Lower leg skin (tissue), 4 donors: Measurements from ENCODE around the gene CLEC17A. TPM values are rescaled to one million over a fixed set of nuclear protein-coding genes. Genes with fewer than 3 reads are reported as not detected.
"Not testable (repeated sequence)": the region's sequence is repeated elsewhere in the genome, so short reads cannot be mapped to it uniquely, and the experiment has no call there.

ENCODE experiments used
- DNase-seq, 2 donors: peaks; one replicate each; pipeline ENCODE4 v3.0.0-alpha.2; 2019; ENCODE audit warnings: low spot score in 2 of 2
- H3K4me3 ChIP-seq: fragments of 200-600 bp; sonication (generic); 2 replicates; pipeline ENCODE4 v1.5.1; 2017; ENCODE audit warnings: mild to moderate bottlenecking, low read depth; ENCODE audit not compliant: poor library complexity, severe bottlenecking
- CTCF ChIP-seq, 3 donors: fragments of 450-650 bp; IDR thresholded peaks; one replicate each; pipeline ENCODE4 v1.5.1; 2016; ENCODE audit warnings: antibody characterized with exemption in 3 of 3, mild to moderate bottlenecking in 3 of 3, moderate library complexity in 2 of 3
- POLR2A ChIP-seq, 2 donors: fragments of 450-650 bp; IDR thresholded peaks; one replicate each; pipeline ENCODE4 v1.6.1; 2016 to 2017; ENCODE audit warnings: antibody characterized with exemption in 2 of 2, mild to moderate bottlenecking in 1 of 2, moderate library complexity in 1 of 2
- WGBS, 2 donors: methylation state at CpG; one replicate each; pipeline ENCODE4 v1.1.5; 2018; 5-methylcytosine and 5-hydroxymethylcytosine counted together
- intact Hi-C: fragments of 100-400 bp; cut with DNase I; formaldehyde crosslinking; loops from one replicate; pipeline ENCODE4 v1.15.0; 2023; ENCODE audit warnings: low total_unique reads
- total RNA-seq, 4 donors: library from RNA; depleted of rRNA; stranded (reverse); fragments of >200 nt; gene quantifications; one replicate each; pipeline ENCODE4 v1.1.0, GENCODE V29; 2016

Gene CLEC17A
- total RNA-seq, 4 donors from 2014 or later, result 0.84 TPM; not detected in 3

GRCh38 chr19:14595558-14595957, 12.7 kb downstream of the CLEC17A start:
- H3K4me3 ChIP-seq, result no peak overlapping the region
- WGBS, 2 donors, result 84 to 87% methylated on average over 3 of the region's 3 CpGs
- no peak for DNase-seq
- TF ChIP-seq CTCF (IDR thresholded peaks at IDR 0.05), result no peak
- no peak for TF ChIP-seq POLR2A (IDR thresholded peaks at IDR 0.05)
- intact Hi-C loops, result loop anchor here (10.0 kb wide), 1 partner anchor 299 kb away; no protein-coding TSS in a partner anchor

DNA sequence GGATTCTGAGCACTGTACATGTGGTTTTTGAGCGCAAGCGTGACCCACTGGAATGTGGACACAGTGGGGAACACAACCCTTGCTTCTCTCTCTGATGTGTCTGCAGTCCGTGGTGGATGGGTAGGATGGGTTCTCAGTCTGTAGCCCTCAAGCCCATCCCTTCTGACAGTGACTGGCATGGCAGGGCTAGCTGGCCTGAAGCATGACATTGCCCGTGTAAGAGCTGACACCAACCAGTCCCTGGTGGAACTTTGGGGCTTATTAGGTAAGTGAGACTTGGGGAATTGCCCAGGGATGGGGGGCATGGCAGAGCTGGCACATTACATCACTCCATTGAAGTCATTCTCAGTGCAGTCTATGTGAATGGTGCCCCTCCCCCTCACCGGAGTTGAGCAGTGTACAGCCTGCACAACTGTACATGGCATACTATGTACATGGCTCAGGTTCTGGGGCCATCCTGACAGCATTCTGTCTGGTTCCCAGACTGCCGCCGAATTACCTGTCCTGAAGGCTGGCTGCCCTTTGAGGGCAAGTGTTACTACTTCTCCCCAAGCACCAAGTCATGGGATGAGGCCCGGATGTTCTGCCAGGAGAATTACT, 16.8 kb downstream of the CLEC17A start:
- H3K4me3 ChIP-seq, result no peak overlapping the region
- whole genome bisulfite sequencing, 2 donors, result 79 to 83% methylated on average over 8 of the region's 8 CpGs
- TF ChIP-seq POLR2A (IDR thresholded peaks at IDR 0.05) (no peak), CTCF (IDR thresholded peaks at IDR 0.05) (no peak)
- no peak for DNase-seq
- intact Hi-C loops, result loop anchor here (10.0 kb wide), 1 partner anchor 295 kb away; no protein-coding TSS in a partner anchor

DNA sequence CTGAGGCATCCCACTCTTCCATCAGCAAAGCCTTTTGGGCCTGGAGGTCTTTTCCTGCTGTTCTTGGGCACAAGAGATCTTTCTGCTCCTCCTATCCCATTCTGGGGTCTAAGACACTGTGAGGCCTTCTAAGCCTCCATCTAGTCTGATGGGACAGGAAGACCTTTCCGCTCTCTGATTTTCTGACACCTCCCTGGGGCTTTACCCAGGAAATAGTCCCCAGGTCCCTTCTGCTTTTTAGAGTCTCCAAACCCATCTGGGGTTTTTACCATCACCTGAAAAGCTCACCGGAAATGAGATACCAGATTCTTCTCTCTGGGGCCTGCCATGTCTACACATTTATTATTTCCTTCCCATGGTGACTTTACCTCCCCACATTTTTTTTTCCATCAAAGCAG, 21.1 kb downstream of the CLEC17A start:
- 86 to 87% methylated on average over 2 of the region's 2 CpGs for WGBS, 2 donors
- intact Hi-C loops, result no loop called here
- no peak for TF ChIP-seq CTCF (IDR thresholded peaks at IDR 0.05)
- TF ChIP-seq POLR2A (IDR thresholded peaks at IDR 0.05), result no peak
- DNase-seq, result no peak
- no peak overlapping the region for H3K4me3 ChIP-seq

- WGBS, 2 donors, result 69 to 77% methylated on average over 9 of the region's 9 CpGs
- TF ChIP-seq POLR2A (IDR thresholded peaks at IDR 0.05) (no peak), CTCF (IDR thresholded peaks at IDR 0.05) (no peak)
- H3K4me3 ChIP-seq, result no peak overlapping the region
- DNase-seq, result no peak
- intact Hi-C loops, result no loop called here
Observed at GRCh38 chr19:14606627-14607026, 23.7 kb downstream of the CLEC17A start.

- 60 to 67% methylated on average over 4 of the region's 4 CpGs for WGBS, 2 donors
- no peak overlapping the region for H3K4me3 ChIP-seq
- intact Hi-C loops, result no loop called here
- no peak for DNase-seq
- TF ChIP-seq POLR2A (IDR thresholded peaks at IDR 0.05) (no peak), CTCF (IDR thresholded peaks at IDR 0.05) (no peak)
Observed at GRCh38 chr19:14611051-14611450, 28.2 kb downstream of the CLEC17A start.

GRCh38 chr19:14612242-14612641, 29.4 kb downstream of the CLEC17A start:
- WGBS, 2 donors, result 82 to 89% methylated on average over 5 of the region's 5 CpGs
- not testable (repeated sequence) for H3K4me3 ChIP-seq

More at GRCh38 chr19:14612242-14612641, 29.4 kb downstream of the CLEC17A start:
- intact Hi-C loops, DNase-seq: not testable (repeated sequence)
